GM21360 (cell line): ENCODE measurements around the gene CNKSR3.

Experiments used
- ATAC-seq: cut with Tn5 transposase; IDR thresholded peaks from one replicate; pipeline ENCODE4 v1.9.1; 2021; ENCODE audit warnings: mild to moderate bottlenecking, moderate library complexity; ENCODE audit not compliant: unreplicated experiment

CNKSR3 gene

GRCh38 chr6:154356690-154357089, 153.8 kb downstream of the CNKSR3 start, which contains the start of gene IPCEF1:
Gene IPCEF1 (minus strand): TSS chr6:154356803. CDS start chr6:154265947, 90,856 bp downstream.
- no peak for ATAC-seq

GRCh38 chr6:154356113-154356512, 154.4 kb downstream of the CNKSR3 start:
- no peak for ATAC-seq

- ATAC-seq: no peak
Measured at GRCh38 chr6:154354265-154354777, 156.2 kb downstream of the CNKSR3 start.

- ATAC-seq: no peak
Measured at GRCh38 chr6:154353626-154354025, 156.9 kb downstream of the CNKSR3 start.

- ATAC-seq: peak; percentile 66
Measured at GRCh38 chr6:154352898-154353585, 157.4 kb downstream of the CNKSR3 start.

- no peak for ATAC-seq
Measured at GRCh38 chr6:154350293-154350692, 160.2 kb downstream of the CNKSR3 start.

GRCh38 chr6:154347981-154348380, 162.5 kb downstream of the CNKSR3 start:
- no peak for ATAC-seq

- no peak for ATAC-seq
Measured at GRCh38 chr6:154345811-154346210, 164.7 kb downstream of the CNKSR3 start.

- ATAC-seq: no peak
Measured at GRCh38 chr6:154343473-154344308, 166.8 kb downstream of the CNKSR3 start.

GRCh38 chr6:154341871-154342270, 168.6 kb downstream of the CNKSR3 start:
- no peak for ATAC-seq

GRCh38 chr6:154341336-154341735, 169.1 kb downstream of the CNKSR3 start:
- no peak for ATAC-seq
